Ascending aorta (tissue), 2 donors: Measurements from ENCODE around the gene DCDC2C. TPM values are rescaled to one million over a fixed set of nuclear protein-coding genes. Genes with fewer than 3 reads are reported as not detected.

Experiments
- DNase-seq, 2 donors: peaks; one replicate each; pipeline ENCODE4 v3.0.0-alpha.2; 2019; ENCODE audit warnings: low spot score in 2 of 2
- H3K27ac ChIP-seq, 2 donors: fragments of 200-600 bp; sonication (generic); one replicate each; pipeline ENCODE4 v1.5.1; 2016 to 2017; ENCODE audit warnings: mild to moderate bottlenecking in 1 of 2
- H3K27me3 ChIP-seq: fragments of 200-600 bp; sonication (generic); one replicate; pipeline ENCODE4 v1.5.1; 2017
- H3K36me3 ChIP-seq, 2 donors: fragments of 200-600 bp; sonication (generic); one replicate each; pipeline ENCODE4 v1.5.1; 2016
- H3K4me1 ChIP-seq, 2 donors: fragments of 200-600 bp; sonication (generic); one replicate each; pipeline ENCODE4 v1.5.1; 2016 to 2017; ENCODE audit warnings: mild to moderate bottlenecking in 1 of 2
- H3K4me3 ChIP-seq, 2 donors: fragments of 200-600 bp; sonication (generic); one replicate each; pipeline ENCODE4 v1.5.1; 2016 to 2017; ENCODE audit warnings: mild to moderate bottlenecking in 1 of 2
- H3K9me3 ChIP-seq, 2 donors: fragments of 200-600 bp; sonication (generic); one replicate each; pipeline ENCODE4 v1.5.1; 2016
- intact Hi-C: fragments of 100-400 bp; cut with DNase I; formaldehyde crosslinking; loops from one replicate; pipeline ENCODE4 v1.15.1; 2023
- total RNA-seq: library from RNA; depleted of rRNA; stranded (reverse); fragments of >200 nt; gene quantifications from one replicate; pipeline ENCODE4 v1.1.0, GENCODE V29; 2016
- TF ChIP-seq, protein P1 (sequence below), 3 experiments: fragments of 200-600 bp in 2 of 3; fragments of 450-650 bp in 1 of 3; sonication (generic) in 2 of 3; IDR thresholded peaks; one replicate each; pipeline ENCODE4 v1.5.1; 2016 to 2019; ENCODE audit warnings: antibody characterized with exemption in 3 of 3, mild to moderate bottlenecking in 1 of 3, moderate library complexity in 1 of 3

Gene DCDC2C
- total RNA-seq, 1 donor from 2014 or later, result 2.4 TPM

DNA sequence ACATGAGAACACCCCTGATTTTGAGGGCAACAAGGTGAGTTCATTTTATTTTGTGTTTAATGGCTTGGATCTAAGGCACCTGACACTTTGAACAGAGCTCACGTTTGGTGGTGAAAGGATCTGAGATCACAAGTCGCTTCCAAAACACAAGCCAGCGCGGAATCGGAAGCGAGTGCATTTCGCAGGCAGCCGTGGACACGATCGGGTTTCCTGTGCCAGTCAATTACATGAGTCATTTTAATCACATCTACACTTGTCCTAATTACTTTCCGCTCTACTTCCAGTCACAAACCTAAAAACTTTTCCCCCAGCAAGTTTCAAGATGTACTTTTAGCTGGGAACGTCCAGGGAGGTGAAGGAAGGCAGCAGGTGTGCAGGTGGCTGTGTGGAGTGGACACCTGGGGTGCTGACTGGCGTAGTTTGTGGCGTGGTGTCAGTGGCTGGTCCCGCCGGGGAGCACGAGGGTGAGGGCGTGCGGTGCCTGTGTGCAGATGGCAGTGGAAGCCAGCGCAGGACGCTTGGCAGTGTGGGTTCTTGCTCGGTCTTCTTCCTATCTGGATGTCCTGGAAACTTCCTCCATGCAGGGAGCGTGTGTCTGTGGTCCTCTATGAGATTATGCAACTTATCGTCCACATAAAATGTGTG is 75.6 kb downstream of the DCDC2C start:
- no peak overlapping the region for H3K27ac ChIP-seq
- no peak for DNase-seq
- no peaks in the 10 kb centered on the region for H3K9me3 ChIP-seq
- intact Hi-C loops, result loop anchor here (2.0 kb wide), 1 partner anchor 86 kb away; no protein-coding TSS in a partner anchor
- no peaks in the 10 kb centered on the region for H3K36me3 ChIP-seq
- TF ChIP-seq, protein P1, sequence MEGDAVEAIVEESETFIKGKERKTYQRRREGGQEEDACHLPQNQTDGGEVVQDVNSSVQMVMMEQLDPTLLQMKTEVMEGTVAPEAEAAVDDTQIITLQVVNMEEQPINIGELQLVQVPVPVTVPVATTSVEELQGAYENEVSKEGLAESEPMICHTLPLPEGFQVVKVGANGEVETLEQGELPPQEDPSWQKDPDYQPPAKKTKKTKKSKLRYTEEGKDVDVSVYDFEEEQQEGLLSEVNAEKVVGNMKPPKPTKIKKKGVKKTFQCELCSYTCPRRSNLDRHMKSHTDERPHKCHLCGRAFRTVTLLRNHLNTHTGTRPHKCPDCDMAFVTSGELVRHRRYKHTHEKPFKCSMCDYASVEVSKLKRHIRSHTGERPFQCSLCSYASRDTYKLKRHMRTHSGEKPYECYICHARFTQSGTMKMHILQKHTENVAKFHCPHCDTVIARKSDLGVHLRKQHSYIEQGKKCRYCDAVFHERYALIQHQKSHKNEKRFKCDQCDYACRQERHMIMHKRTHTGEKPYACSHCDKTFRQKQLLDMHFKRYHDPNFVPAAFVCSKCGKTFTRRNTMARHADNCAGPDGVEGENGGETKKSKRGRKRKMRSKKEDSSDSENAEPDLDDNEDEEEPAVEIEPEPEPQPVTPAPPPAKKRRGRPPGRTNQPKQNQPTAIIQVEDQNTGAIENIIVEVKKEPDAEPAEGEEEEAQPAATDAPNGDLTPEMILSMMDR (IDR thresholded peaks at IDR 0.05), result no peak
- no peak overlapping the region for H3K4me3 ChIP-seq
- H3K27me3 ChIP-seq, result no peaks in the 10 kb centered on the region
- no peaks in the 10 kb centered on the region for H3K4me1 ChIP-seq

DNA sequence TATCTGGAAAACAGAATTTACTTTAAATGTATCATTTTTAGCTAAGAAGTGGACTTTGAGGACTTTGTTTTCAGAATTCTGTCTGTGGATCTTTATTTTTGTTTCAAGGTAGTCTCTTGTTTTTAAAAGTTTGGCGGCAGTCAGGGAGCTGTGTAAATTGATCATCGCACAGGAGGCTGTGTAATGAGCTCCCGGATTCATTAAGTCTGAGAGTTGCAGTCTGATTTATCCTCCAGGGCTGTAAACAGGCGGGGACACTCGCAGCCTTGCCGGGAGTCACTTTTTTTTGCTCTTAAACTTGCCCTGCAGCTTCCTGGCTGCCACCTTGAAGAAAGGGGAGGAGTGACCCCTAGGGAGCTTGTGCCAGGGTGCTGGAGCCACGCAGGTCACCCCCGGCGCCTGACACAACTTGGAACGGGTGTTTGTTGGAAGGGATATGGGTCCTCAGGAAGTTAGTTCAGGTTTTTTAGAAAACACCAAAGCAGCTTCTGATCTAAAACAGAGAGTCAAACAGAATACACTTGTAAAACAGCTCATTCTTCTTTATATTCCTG is 76.2 kb downstream of the DCDC2C start:
- intact Hi-C loops, result loop anchor here (2.0 to 5.0 kb wide), 2 partner anchors 52 to 87 kb away; no protein-coding TSS in a partner anchor
- no peak for DNase-seq
- TF ChIP-seq, protein P1 (IDR thresholded peaks at IDR 0.05), result no peak
- Histone ChIP-seq H3K36me3 (no peaks in the 10 kb centered on the region), H3K27me3 (no peaks in the 10 kb centered on the region), H3K4me1 (no peaks in the 10 kb centered on the region), H3K9me3 (no peaks in the 10 kb centered on the region), H3K27ac (no peak overlapping the region), H3K4me3 (no peak overlapping the region)

DNA sequence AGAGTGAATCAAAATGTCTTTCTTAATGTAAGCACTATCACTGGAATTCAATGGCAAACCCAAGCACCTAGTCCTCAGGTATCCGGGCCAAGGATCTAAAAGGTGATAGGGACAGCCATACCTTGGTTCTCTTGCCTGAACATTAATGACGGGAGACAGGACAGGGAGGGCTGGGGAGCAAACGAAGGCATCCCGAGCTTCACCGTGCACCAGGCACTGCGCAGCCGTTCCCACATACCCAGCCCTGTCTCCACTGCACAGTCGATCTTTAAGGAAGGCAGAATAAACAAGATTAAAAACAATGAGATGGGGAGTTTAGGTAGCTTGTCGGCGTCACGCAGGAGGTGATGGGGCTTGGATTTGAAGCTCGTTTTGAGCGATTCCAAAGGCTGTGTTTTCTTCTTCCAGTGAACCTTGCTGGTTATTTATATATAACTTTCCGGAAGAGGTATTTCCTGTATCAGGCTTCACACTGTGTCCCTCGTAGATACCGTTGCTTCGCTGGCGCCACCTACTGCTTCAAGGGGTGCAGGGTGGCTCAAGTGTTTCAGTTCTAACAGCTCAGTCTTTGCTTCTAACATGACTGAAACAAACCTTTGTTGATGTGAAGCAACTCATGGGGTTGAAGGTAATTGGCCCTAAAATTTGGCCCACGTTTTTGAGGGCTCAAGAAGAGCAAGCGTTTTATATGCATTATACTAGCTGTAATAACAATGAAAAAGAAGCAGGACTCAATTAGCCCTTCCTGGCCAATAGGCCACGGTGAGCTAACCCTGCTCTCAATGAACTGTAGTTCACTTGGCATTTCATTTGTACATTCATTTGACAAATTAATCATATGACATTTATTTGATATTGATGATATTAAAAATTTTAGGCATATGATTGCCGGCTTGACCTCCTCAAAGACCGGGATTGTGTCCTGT is 77.4 kb downstream of the DCDC2C start:
- intact Hi-C loops, result loop anchor here (5.0 kb wide), 1 partner anchor 53 kb away; no protein-coding TSS in a partner anchor
- no peak overlapping the region for H3K4me3 ChIP-seq
- H3K27ac ChIP-seq, result no peak overlapping the region
- TF ChIP-seq, protein P1 (IDR thresholded peaks at IDR 0.05), result peak in 2 of 3 experiments; percentile 45 to 66
- no peaks in the 10 kb centered on the region for H3K9me3 ChIP-seq
- peak in 1 of 2 donors; percentile 77 for DNase-seq
- H3K36me3 ChIP-seq, result no peaks in the 10 kb centered on the region
- H3K4me1 ChIP-seq, result no peaks in the 10 kb centered on the region
- no peaks in the 10 kb centered on the region for H3K27me3 ChIP-seq

DNA sequence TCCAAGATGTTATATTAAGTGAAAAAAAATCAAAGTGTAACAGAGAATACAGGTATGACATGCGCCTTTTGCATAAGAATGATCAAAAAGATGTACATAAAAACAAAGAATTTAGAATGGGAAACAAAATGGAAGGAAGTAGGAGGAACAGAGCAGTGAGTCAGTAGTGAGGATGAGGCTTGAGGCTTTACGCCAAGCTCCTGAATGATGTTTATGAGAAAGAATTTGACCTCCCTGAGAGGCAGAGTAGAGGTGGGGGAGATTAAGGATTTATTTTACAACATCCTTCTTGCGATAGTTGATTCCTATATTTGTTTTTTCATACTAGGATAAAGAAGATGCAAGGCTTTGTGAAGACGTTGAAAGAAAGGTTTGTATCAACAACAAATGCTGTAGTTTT is 81.4 kb downstream of the DCDC2C start:
- intact Hi-C loops, result loop anchor here (5.0 kb wide), 1 partner anchor 57 kb away; no protein-coding TSS in a partner anchor
- Histone ChIP-seq H3K4me3 (no peak overlapping the region), H3K27ac (no peak overlapping the region), H3K4me1 (no peaks in the 10 kb centered on the region), H3K36me3 (no peaks in the 10 kb centered on the region), H3K27me3 (no peaks in the 10 kb centered on the region), H3K9me3 (no peaks in the 10 kb centered on the region)
- no peak for DNase-seq
- TF ChIP-seq, protein P1 (IDR thresholded peaks at IDR 0.05), result no peak

DNA sequence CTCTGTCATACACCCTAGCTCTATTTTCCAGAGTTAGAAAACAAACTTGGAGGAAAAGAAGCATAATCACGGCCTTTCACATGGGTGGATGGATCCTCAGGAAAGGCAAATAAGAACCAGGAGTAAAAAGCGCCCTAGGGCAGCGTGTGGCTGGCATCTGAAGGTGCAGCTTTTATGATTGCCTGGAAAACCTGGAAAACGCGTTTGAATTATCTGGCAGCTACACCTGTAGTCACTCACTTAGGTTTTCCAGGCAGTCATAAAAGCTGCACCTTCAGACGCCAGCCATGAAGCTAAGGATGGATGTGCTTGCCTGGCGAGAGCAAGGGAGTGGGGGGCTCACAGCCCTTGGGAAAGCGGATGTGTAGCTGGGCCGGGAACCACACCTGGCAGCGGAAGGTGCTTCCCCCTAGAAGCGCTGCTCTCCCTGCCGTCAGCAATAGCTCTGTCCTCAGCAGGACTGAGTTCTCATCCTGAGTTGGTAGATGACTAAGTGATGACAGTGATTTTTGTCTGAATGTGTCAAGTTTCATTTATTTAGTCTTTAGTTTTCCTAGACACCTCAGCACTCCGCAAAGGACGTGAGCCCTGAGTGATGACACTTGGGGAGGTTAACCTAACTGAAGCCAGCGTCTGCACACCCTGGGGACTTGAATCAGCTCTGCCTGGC is 82.0 kb downstream of the DCDC2C start:
- no peak for DNase-seq
- no peaks in the 10 kb centered on the region for H3K9me3 ChIP-seq
- no peak overlapping the region for H3K27ac ChIP-seq
- TF ChIP-seq, protein P1 (IDR thresholded peaks at IDR 0.05), result no peak
- no peaks in the 10 kb centered on the region for H3K36me3 ChIP-seq
- intact Hi-C loops, result no loop called here
- H3K4me1 ChIP-seq, result no peaks in the 10 kb centered on the region
- no peaks in the 10 kb centered on the region for H3K27me3 ChIP-seq
- H3K4me3 ChIP-seq, result no peak overlapping the region
